ENCODE data around the gene ATG7.
"Not testable (repeated sequence)": the region's sequence is repeated elsewhere in the genome, so short reads cannot be mapped to it uniquely, and the experiment has no call there.

ATG7 gene

GRCh38 chr3:11521167-11521566 is 249.0 kb downstream of the ATG7 start:
- no peak for TF ChIP-seq CTCF (conservative IDR thresholded peaks at IDR 0.05; ENCODE audit: low read depth, low read length)
- DNase-seq (ENCODE audit: low read depth) = no peak
- no peak overlapping the region for H3K4me3 ChIP-seq (ENCODE audit: low read length)

GRCh38 chr3:11522398-11522715 is 250.2 kb downstream of the ATG7 start:
- no peak for DNase-seq (ENCODE audit: low read depth)
- H3K4me3 ChIP-seq (ENCODE audit: low read length) = no peak overlapping the region
- TF ChIP-seq CTCF (conservative IDR thresholded peaks at IDR 0.05; ENCODE audit: low read depth, low read length) = no peak

- H3K4me3 ChIP-seq (ENCODE audit: low read length) = no peak overlapping the region
- no peak for DNase-seq (ENCODE audit: low read depth)
- no peak for TF ChIP-seq CTCF (conservative IDR thresholded peaks at IDR 0.05; ENCODE audit: low read depth, low read length)
Observed at GRCh38 chr3:11522953-11523571, 250.9 kb downstream of the ATG7 start.

- H3K4me3 ChIP-seq (ENCODE audit: low read length) = no peak overlapping the region
- no peak for DNase-seq (ENCODE audit: low read depth)
- no peak for TF ChIP-seq CTCF (conservative IDR thresholded peaks at IDR 0.05; ENCODE audit: low read depth, low read length)
Observed at GRCh38 chr3:11523572-11524101, 251.4 kb downstream of the ATG7 start.

DNA sequence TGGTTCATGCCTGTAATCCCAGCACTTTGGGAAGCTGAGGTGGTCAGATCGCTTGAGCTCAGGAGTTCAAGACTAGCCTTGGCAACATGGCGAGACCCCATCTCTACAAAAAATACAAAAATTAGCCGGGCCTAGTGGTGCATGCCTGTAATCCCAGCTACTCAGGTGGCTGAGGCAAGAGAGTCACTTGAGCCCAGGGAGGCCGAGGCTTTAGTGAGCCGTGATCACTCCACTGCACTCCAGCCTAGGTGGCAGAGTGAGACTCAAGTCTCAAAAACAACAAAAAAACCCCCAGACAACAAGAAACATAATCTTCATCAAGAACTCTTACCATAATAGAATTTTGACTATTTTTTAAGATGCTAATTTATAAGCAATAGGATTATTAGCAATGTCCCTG is 253.9 kb downstream of the ATG7 start:
- H3K4me3 ChIP-seq (ENCODE audit: low read length); DNase-seq (ENCODE audit: low read depth): not testable (repeated sequence)

GRCh38 chr3:11529281-11529680 is 257.1 kb downstream of the ATG7 start:
- no peak for TF ChIP-seq CTCF (conservative IDR thresholded peaks at IDR 0.05; ENCODE audit: low read depth, low read length)
- H3K4me3 ChIP-seq (ENCODE audit: low read length) = no peak overlapping the region

DNA sequence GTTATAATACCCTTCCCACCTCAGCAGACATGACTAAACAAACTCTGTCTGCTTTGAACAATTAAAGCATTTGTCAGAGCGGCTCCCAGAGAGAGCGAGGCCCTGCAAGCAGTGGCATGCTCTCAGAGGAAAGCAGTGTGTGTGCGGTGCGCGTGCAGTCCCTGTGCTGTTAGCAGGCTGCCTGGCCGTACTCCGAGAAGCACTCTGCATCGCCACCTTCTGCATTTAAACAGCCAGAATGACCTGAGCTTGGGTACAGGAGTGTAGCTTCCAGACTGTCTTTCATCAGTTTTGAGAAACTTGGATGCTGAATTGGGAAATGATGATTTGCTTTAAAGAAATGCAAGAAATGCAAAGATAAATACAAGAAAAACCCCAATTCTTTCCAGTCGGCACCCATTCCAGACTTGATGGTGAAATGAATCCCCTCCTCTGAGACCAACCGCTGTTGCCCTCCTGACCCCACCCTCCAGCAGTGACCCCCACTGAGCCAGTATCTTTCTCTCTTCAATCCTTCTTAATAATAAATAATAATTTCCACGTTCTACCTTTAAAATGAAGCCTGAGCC is 258.0 kb downstream of the ATG7 start:
- DNase-seq (ENCODE audit: low read depth) = peak; percentile 75
- H3K4me3 ChIP-seq (ENCODE audit: low read length) = no peak overlapping the region
- peak; percentile 37 for TF ChIP-seq CTCF (conservative IDR thresholded peaks at IDR 0.05; ENCODE audit: low read depth, low read length)

More at GRCh38 chr3:11529281-11529680, 257.1 kb downstream of the ATG7 start:
- no peak for DNase-seq (ENCODE audit: low read depth)
